ENCODE measurements around the gene MAP3K9.

Gene MAP3K9

DNA sequence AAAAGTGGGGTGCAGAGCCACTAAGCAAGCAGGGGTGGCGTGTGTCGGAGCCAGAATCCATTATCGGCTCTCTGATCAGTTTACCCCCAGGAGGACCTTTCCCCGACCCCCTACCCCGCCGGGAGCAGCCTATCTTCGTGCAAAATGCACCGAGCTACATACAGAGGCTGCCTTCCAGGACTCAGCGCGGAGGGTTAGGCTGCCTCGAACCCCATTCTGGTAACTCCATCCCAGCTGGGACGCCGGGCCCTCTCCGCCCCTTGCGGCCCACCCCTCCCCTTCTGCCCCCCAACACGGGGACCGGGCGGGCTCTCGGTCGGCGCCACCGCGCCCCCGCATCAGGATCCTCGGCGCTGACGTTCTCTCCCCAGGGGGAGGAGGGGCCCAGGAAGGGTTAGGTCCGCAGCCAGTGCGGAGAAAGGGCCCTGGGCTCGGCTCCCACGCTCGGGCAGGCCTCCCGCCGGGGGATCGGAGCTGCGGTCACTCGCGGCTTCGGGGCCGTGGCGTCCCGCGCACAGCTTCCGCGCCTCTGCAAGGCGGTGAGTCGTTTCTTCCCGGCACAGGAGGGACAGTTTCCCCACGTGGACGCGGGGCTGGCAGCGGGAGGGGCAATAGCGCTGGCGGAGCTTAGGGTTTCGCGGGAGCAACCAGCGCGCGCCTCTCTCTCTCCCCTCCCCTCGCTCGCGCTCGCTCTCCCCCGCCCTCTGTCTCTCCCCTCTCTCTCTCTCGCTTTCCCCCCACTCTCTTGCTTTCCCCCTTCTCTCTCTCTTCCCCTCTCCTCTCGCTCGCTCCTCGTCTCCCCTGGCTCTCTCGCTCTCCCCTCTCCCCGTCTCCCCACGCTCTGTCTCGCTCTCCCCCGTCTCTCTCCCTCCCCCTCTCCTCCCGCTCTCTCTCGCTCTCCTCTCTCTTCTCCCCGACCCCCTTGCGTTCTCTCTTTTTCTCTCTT, 12.5 kb upstream of the MAP3K9 start:
- in situ Hi-C loops (cut with MboI; ENCODE audit: low sequenced_read_pairs), result loop anchor here (25.0 kb wide), 2 partner anchors 140 to 185 kb away; partner anchors contain the start of gene TTC9

DNA sequence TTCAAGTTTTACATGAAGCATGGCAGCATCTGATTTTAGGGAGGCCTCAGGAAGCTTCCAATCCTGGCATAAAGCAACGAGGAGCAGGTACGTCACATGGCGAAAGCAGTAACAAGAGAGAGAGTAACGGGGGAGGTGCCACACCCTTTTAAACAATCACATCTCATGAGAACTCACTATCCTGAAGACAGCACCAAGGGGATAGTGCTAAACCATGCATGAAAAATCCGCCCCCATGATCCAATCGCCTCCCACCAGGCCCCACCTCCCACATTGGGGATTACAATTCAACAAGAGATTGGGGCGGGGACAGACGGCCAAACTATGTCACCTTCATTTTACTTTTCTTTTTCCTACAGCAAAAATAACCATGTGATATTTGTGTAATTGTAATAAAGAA, 7.2 kb upstream of the MAP3K9 start:
- in situ Hi-C loops (cut with MboI; ENCODE audit: low sequenced_read_pairs), result loop anchor here (25.0 kb wide), 2 partner anchors 146 to 179 kb away; partner anchors contain the start of gene TTC9

DNA sequence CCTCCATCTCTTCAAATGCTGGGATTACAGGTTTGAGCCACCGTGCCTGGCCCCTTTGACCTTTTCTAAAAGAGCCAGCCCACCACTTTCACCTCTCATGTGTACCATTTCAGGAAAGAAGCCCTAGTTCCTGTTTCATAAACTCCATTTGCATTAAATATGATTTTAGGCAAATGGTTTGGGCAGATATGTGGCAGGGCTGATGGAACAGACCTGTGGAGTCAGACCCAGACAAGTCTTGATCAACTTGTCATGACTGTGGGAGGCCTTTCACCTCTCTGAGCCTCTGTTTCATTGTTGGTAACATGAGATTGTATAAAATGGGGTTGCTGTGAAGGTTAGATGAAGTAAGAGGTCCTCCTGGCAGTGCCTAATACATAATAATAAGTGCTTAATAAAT, 5.2 kb upstream of the MAP3K9 start:
- in situ Hi-C loops (cut with MboI; ENCODE audit: low sequenced_read_pairs), result loop anchor here (25.0 kb wide), 2 partner anchors 148 to 177 kb away; partner anchors contain the start of gene TTC9

DNA sequence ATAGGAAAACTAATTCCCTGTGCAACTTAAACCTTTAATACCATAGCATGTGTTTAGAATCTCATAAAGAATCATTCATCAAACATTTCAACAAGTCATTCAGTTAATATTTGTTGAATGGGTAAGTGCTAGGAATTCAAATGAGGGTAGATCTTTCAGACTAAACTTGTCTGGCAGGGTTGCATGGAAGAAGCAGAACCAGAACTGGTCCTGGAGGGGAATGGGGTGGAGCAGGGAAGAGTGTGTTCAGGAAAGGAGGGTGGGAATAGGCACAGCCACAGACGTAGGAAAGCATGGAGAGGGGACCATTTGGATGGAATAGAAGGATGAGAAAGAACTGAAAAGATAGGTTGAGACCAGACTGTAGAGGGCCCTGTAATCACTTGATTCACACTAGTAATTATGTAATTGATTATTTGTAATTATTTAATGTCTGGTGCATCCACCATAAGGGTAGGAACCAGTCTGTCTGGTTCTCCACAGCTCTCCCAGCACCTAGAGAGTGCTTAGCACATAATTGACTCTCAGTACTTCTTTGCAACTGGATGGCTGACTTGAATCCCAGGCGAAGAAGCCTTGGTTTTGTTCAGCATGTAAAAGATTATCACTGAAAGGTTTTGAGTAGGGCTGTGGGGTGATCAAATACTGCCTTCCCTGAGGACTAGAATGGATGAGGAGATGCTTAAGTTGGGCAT, 3.0 kb upstream of the MAP3K9 start:
- in situ Hi-C loops (cut with MboI; ENCODE audit: low sequenced_read_pairs), result loop anchor here (25.0 kb wide), 2 partner anchors 150 to 175 kb away; partner anchors contain the start of gene TTC9

DNA sequence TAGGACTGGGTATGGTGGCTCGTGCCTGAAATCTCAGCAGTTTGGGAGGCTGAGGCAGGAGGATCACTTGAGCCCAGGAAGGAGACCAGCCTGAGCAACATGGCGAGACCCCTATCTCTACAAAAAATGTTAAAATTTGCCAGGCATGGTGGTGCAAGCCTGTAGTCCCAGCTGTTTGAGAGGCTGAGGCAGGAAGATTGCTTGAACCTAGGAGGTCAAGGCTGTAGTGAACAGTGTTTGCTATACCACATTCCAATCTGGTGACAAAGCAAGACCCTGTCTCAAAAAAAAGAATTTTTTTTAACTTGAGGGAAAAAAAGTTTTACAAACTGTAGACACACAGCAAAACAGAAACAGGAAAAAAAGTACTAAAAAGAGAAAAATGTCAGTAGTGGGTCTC, 2.3 kb upstream of the MAP3K9 start:
- in situ Hi-C loops (cut with MboI; ENCODE audit: low sequenced_read_pairs), result loop anchor here (25.0 kb wide), 2 partner anchors 151 to 174 kb away; partner anchors contain the start of gene TTC9

DNA sequence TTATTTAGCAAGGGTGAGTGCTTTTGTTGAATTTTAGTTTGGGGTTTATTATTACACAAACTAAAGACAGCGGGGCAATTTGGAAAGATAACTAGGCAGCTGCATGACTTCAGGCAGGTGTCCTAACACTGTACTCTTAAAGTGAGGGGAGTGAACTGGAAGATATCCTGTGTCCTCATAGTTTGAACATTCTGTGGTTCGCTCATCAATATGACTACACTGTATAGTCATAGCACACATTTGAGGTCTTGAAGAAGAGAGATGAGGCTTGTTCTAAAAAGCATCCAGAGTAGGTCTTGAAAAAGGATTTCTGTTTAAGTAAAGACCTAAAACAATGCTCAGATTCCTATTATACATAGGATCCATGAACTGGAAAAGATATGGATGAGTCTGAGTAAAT, 1.7 kb upstream of the MAP3K9 start:
- in situ Hi-C loops (cut with MboI; ENCODE audit: low sequenced_read_pairs), result loop anchor here (25.0 kb wide), 2 partner anchors 151 to 174 kb away; partner anchors contain the start of gene TTC9

DNA sequence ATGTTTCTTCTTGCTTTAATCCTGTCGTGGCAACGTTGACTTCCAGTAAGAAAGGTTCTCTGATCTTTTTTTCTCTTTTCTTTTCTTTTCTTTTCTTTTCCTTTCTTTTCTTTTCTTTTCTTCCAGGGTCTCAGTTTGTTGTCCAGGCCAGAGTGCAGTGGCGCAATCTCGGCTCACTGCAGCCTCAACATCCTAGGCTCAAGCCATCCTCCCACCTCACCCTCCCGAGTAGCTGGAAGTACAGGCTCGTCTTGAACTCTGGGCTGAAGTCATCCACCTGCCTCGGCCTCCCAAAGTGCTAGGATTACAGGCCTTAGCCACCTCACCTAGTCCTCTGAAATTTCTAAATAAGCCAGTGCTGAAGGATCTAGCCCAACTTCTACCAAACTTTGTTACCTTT, 1.3 kb upstream of the MAP3K9 start:
- in situ Hi-C loops (cut with MboI; ENCODE audit: low sequenced_read_pairs), result loop anchor here (25.0 kb wide), 2 partner anchors 152 to 173 kb away; partner anchors contain the start of gene TTC9

DNA sequence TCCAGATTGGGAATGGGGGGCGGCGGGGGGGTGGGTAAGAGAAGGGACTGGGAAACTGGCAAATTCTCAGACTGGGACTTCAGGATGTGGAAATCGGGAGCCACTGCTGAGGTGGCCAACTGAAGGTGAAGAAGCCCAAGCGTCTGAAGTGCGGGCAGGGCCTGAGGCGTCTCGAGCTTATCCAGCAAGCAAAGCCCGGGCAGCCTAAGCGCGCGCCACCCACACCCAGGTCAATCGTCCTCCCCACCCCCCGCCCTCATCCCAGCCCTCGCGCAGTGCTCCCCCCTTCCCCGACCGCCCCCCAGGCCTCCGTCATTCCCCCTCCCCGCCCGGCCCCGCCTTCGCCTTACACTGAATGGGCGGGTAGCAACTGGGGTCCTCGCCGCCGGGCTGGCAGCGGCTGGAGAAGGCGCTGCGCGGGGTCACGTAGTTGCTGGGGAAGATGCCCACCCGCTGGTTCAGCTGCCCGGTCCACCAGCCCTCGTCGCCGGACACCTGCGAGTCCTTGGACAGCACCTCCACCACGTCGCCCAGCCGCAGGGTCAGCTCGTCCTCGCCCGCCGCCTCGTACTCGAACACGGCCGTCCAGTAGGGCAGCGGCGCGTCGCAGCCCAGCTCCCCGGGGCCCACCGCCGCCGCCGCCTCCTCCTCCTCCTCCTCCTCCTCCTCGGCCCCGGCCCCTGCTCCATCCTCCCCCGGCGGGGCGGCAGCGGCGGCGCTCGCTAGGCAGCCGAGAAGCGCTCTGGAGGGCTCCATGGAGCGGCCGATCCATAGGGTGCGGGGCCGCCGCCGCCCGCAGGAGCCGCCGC, 693 bp downstream of the MAP3K9 start:
- in situ Hi-C loops (cut with MboI; ENCODE audit: low sequenced_read_pairs), result loop anchor here (25.0 kb wide), 2 partner anchors 154 to 171 kb away; partner anchors contain the start of gene TTC9

DNA sequence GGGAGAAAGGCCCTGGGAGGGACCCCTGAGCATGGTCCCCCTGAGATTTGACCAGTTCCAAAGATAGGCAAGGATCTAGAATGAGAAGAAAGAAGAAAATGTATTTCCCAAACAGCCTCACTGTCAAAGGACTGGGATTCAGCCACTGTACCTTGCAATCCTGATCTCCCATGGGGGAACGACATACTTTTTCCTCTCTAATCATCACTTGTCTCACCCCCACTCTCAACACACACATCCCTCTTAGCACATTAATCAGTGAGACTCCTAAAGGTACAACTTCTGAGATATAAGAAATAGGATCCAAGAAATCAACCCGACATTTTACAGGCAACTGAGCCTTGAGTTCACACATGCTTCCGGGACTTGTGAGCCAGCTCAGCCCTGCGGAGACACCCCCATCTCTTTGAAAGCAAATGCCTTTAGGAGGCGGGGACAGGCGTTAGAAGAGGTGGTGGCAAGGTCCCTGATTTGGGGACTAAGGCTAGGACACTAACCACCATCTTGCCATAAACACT, 1.4 kb downstream of the MAP3K9 start:
- in situ Hi-C loops (cut with MboI; ENCODE audit: low sequenced_read_pairs), result loop anchor here (25.0 kb wide), 2 partner anchors 154 to 171 kb away; partner anchors contain the start of gene TTC9

DNA sequence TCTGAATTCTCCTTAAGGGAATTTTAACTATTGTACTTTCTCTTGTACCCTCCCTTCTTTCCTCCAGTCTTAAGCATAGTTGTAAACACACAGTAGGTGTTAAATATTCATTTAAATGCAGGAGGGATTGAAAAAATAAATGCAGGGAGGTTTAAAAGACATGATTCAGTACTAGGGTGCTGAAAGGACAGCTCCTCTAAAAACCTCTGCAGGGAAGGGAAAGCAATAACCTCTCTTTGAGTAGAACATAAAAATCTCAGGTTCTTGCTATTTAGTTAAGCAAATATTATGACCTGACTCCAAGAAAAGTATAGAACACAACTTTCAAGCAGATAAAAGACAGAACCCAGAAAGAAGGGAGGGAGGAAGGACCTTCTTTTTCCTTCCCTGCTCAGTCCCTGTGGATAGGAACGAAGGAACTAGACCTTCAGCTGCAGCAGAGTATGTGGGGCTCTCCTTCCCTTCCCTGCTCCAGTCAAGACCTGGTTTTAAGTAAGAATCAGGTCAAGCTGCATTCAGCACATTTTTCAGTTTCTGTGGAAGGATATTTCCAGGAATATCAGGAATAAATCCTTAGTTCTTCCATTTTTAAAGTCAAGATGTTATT, 4.7 kb downstream of the MAP3K9 start:
- in situ Hi-C loops (cut with MboI; ENCODE audit: low sequenced_read_pairs), result loop anchor here (25.0 kb wide), 2 partner anchors 158 to 167 kb away; partner anchors contain the start of gene TTC9

DNA sequence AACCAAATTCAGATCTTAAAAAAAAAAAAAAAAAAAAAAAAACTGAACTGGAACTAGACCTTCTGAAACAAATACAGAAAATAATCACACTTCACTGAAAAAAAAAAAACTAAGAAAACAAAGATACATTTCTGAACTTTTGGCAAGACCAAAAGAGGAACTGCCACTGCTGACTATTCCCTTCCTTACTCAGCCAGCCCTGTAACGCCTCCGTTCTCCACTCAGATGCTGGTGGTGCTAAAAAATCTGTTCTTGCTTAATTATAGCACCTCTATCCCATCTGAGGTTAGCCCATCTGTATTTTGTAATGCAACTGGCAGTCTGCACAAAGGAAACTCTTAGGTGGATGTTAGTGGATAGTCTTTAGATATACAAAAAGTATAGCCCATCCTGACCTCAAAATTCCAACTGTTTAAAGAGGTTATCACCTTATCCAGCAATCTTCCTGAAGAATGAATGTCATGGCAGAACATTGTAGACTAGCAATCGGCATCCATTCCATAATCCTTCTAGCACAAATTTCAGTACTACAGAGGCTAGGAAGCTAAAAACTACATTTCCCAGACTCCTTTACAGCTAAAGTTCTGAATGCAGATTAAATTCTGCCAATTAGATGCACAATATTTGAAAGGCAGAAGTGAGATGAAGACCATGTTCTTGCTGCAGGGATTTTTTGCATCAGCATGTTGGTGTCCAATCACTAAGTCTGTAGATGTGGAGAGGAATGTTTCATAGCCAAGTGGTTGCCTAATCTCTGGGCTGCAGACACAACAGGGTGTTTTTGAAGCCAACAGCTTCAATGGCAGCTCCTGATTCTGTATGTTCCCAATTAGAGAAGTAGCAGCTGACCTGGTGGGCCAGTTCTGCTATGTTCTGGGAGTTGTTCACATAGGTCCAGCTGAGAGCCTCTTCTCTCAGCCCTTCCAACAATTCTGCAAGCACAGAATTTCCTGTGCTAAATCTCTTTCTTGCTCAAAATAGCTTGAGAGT, 5.7 kb downstream of the MAP3K9 start:
- in situ Hi-C loops (cut with MboI; ENCODE audit: low sequenced_read_pairs), result loop anchor here (25.0 kb wide), 2 partner anchors 159 to 166 kb away; partner anchors contain the start of gene TTC9

DNA sequence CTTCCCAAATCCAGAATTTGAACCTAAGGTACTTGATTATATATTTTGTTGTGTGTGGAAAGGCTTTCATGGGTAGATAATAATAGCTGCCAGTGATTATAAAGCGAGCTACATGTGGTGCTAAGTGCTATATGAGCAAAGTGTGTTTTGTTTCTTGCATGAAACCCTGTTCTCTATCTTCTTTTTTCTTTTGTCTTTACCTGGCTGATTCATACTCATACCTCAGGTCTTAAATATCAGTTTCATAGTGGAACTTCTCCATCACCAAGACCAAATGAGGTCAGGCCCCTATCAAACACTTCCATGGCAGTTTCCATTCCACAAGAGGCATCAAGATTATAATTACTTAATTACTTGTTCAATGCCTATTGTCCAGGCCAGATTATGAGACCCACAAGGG, 6.9 kb downstream of the MAP3K9 start:
- in situ Hi-C loops (cut with MboI; ENCODE audit: low sequenced_read_pairs), result loop anchor here (25.0 kb wide), 2 partner anchors 160 to 165 kb away; partner anchors contain the start of gene TTC9

DNA sequence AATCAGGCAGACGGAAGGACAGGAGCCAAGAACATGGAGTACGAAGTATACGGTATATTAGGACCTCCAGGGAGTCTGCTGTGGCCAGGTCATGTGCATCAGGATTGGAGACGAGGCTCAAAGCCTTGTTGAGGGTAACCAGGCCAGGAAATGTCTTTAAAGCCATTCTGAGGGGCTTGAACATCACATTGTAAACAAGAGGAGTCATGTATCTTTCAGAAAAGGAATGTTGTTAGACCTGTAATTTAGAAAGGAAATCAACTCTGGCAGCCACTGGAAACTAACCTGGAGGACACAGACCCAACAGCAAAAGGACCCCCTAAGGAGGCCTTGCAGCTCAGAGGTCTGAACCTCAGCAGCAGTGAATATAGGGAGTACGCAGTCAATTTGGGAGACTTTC, 7.5 kb downstream of the MAP3K9 start:
- in situ Hi-C loops (cut with MboI; ENCODE audit: low sequenced_read_pairs), result loop anchor here (25.0 kb wide), 2 partner anchors 160 to 165 kb away; partner anchors contain the start of gene TTC9

DNA sequence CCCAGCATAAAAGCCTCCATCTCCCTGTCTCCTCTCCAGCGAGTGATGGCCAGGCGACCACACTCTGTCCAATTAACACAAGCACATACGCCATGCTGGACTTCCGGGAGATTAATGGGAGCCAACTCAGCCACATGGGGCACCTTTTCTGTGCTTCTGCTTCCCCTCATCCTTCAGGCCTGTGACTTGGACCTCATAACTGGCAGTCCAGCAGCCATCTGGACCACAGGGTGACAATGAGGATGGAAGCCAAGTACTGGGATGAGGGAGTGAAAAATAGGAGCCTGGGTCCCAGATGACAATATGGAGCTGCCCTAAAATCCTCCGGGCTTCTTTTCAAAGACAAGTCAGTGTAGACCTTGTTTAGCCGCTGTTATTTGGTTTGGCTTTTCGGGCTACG, 12.8 kb downstream of the MAP3K9 start:
- in situ Hi-C loops (cut with MboI; ENCODE audit: low sequenced_read_pairs), result no loop called here

DNA sequence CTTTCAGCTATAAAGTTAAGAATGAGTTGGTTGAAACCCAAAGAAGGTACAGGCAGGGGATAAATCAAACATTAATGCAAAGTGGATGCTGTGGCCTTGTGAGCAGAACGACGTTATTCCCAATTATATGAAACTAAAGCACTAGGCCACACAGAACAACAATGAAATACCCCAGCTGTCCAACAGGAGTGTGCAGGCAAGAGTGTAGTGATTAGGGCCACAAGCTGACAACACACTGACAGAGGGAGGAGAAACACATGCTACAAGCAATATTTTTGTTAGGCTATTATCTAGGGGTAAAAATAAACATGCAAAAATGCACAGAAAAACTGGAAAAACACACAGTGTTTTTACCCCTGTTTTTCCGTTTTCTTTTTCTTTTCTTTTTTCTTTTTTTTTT, 15.0 kb downstream of the MAP3K9 start:
- in situ Hi-C loops (cut with MboI; ENCODE audit: low sequenced_read_pairs), result no loop called here

DNA sequence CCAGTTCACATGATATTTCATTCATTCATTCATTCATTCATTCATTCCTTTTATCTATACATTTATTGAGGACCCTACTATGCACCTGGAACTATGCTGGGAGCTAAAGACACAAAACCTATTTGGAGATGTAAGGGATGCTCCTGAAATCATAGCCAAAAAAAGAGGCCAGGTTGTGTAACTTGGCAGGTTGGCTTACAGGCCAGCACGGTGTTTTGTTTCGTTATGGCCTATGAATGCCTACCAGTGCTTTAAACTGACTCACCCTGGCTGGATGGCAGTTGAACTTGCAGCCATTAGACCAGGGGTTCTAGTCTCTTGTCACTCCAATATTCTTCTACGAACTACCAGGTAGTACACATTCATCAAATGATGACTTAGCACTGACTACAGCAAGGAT, 15.7 kb downstream of the MAP3K9 start:
- in situ Hi-C loops (cut with MboI; ENCODE audit: low sequenced_read_pairs), result no loop called here

DNA sequence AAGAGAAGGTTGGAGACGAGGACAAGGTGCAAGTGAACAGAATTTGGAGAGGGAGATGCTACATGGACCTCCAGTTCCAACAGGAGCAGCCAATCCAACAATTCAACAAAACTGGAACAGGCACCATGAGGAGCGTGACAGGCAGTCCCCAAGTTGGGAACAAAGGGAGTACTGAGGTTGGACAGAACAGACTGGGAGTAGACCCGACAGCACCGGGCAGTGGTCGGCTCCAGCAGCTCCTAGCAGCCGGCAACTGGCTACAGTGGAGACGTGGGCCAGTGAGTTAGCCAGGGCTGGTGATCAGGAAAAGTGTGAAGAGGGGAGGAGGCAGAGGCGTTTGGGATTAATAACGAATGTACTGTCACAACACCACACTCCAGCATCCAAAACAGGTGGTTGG, 16.4 kb downstream of the MAP3K9 start:
- in situ Hi-C loops (cut with MboI; ENCODE audit: low sequenced_read_pairs), result no loop called here

DNA sequence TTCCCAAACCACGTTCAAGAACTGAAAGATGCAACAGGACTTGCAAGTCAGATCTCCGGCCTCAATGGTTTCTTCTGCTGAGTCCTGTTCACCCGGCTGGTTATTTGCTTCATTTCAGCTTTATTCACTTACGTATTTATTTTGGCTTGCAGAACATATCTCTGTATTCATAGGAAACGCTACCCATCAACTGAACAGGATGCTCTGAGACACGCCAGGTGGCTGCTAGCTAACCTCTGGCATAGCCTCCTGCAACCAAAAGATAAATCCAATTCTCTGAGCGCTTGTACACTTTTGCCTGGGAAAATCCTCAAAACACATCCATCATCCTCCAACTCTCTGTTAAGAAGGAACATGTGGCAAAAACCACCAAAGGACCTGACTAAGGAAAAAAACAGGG, 17.3 kb downstream of the MAP3K9 start:
- in situ Hi-C loops (cut with MboI; ENCODE audit: low sequenced_read_pairs), result no loop called here

Measured in HL-60/S4 treated with phorbol 12-myristate 13-acetate at 8.2 ng/mL for 4 days and 3 days (cell line).